Calu3 (cell line): Measurements from ENCODE around the gene KAZN. TPM values are rescaled to one million over a fixed set of nuclear protein-coding genes. Genes with fewer than 3 reads are reported as not detected.

Experiments
- BruUV-seq: library from RNA; stranded (reverse); fragments of 400-500 nt; replicated peaks from 2 replicates; lab custom pipeline; 2021; lab: Mats Ljungman, UMichigan
- CTCF ChIA-PET: fragments of 300-600 bp; sonication (Branson Sonifier 250); formaldehyde crosslinking; loops from one replicate; lab custom pipeline; 2022; ENCODE audit warnings: antibody characterized with exemption; lab: Charles Lee
- DNase-seq: peaks from one replicate; pipeline ENCODE4 v3.0.0; 2022
- H3K27ac Mint-ChIP-seq: one replicate; pipeline ENCODE4 v1.8.0; 2022; ENCODE audit warnings: mixed read lengths; ENCODE audit not compliant: unreplicated experiment
- H3K27me3 Mint-ChIP-seq: one replicate; pipeline ENCODE4 v1.8.0; 2022; ENCODE audit warnings: mixed read lengths; ENCODE audit not compliant: unreplicated experiment
- H3K36me3 Mint-ChIP-seq: one replicate; pipeline ENCODE4 v1.8.0; 2022; ENCODE audit warnings: mild to moderate bottlenecking, moderate library complexity, mixed read lengths; ENCODE audit not compliant: insufficient read depth, unreplicated experiment
- H3K4me1 Mint-ChIP-seq: one replicate; pipeline ENCODE4 v1.8.0; 2022; ENCODE audit warnings: mild to moderate bottlenecking, low read depth, mixed read lengths; ENCODE audit not compliant: unreplicated experiment
- H3K4me3 Mint-ChIP-seq: one replicate; pipeline ENCODE4 v1.8.0; 2022; ENCODE audit warnings: mild to moderate bottlenecking, low read depth, moderate library complexity, mixed read lengths; ENCODE audit not compliant: unreplicated experiment
- H3K9me3 Mint-ChIP-seq: one replicate; pipeline ENCODE4 v1.8.0; 2022; ENCODE audit warnings: low read depth, mixed read lengths; ENCODE audit not compliant: unreplicated experiment
- intact Hi-C: fragments of 100-400 bp; cut with micrococcal nuclease; formaldehyde crosslinking; loops from one replicate; pipeline ENCODE4 v1.10.0; 2022; ENCODE audit not compliant: unreplicated experiment
- total RNA-seq: library from RNA; stranded (reverse); gene quantifications from 2 replicates; pipeline ENCODE4 v1.2.3, GENCODE V29; 2022
- TF ChIP-seq, protein P1 (sequence below): fragments of 200-600 bp; IDR thresholded peaks from one replicate; pipeline ENCODE4 v1.8.0; 2022; ENCODE audit warnings: antibody characterized with exemption; ENCODE audit not compliant: unreplicated experiment

KAZN gene
- total RNA-seq, 1 experiment from 2014 or later = 3.6 TPM

DNA sequence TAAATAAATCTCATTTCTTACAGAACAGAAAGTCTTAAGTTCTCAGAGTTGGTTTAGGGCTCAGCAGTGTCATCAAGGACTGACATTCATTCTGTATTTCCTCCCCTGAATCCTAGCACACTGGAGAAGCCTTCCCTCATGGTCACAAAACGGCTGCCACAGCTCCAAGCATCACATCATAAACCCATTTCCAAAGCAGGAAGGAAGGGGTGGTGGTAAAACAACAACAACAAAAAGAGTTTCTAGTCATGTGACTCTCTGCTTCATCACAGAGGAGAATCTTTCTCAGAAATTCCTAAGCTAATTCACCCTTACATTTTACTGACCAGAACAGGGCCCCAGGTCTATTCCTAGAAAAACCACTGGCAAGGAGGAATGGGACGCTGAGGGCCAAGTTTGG is 210.3 kb downstream of the KAZN start:
- H3K36me3 Mint-ChIP-seq = no peaks in the 10 kb centered on the region
- no peak overlapping the region for H3K27ac Mint-ChIP-seq
- no peaks in the 10 kb centered on the region for H3K9me3 Mint-ChIP-seq
- intact Hi-C loops = no loop called here
- no peaks in the 10 kb centered on the region for H3K4me1 Mint-ChIP-seq
- TF ChIP-seq, protein P1, sequence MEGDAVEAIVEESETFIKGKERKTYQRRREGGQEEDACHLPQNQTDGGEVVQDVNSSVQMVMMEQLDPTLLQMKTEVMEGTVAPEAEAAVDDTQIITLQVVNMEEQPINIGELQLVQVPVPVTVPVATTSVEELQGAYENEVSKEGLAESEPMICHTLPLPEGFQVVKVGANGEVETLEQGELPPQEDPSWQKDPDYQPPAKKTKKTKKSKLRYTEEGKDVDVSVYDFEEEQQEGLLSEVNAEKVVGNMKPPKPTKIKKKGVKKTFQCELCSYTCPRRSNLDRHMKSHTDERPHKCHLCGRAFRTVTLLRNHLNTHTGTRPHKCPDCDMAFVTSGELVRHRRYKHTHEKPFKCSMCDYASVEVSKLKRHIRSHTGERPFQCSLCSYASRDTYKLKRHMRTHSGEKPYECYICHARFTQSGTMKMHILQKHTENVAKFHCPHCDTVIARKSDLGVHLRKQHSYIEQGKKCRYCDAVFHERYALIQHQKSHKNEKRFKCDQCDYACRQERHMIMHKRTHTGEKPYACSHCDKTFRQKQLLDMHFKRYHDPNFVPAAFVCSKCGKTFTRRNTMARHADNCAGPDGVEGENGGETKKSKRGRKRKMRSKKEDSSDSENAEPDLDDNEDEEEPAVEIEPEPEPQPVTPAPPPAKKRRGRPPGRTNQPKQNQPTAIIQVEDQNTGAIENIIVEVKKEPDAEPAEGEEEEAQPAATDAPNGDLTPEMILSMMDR = no peak
- no peak overlapping the region for H3K4me3 Mint-ChIP-seq
- no TSS peak for BruUV-seq
- DNase-seq = no peak
- CTCF ChIA-PET = no interaction called here
- no peaks in the 10 kb centered on the region for H3K27me3 Mint-ChIP-seq

DNA sequence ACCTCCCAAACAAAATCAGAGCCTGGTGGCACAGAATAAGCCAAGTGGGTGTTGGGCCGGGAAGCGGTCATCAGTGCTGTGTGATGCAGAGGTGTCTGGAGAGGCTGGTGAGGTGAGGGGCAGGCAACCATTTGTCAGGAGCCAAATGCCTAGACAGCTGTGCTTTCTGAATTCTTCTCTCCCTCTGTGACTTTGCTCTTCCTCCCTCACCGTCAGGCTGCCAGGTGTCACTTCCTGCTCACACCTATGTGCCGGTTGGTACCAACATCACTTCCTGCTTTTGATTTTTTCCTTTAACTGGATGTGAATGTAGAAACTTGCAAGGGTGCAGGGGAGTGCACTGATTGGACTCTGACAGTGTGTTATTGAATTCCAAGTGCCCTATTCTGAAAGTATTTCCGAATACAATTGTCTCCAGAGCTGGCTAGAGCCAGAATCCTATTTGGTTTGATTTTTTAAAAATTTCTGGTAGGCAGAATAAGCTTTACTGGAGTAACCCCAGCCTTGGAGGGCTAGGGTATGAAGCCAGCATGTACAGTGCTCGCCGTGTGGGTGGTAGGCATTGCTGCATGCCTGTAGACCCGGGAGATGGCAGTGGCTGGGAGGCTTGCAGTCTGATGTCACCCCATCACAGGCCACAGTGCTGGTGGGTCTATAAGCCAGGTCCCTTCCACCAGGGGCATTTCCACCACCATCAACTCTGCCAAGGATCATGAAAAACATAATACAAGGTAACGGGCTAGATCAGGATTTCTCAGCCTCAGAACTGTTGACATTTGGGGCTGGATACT is 210.9 kb downstream of the KAZN start:
- BruUV-seq = no TSS peak
- Mint-ChIP-seq H3K36me3 (no peaks in the 10 kb centered on the region), H3K9me3 (no peaks in the 10 kb centered on the region), H3K4me3 (no peak overlapping the region), H3K27ac (no peak overlapping the region), H3K27me3 (no peaks in the 10 kb centered on the region), H3K4me1 (no peaks in the 10 kb centered on the region)
- TF ChIP-seq, protein P1 = no peak
- intact Hi-C loops = no loop called here
- CTCF ChIA-PET = no interaction called here
- no peak for DNase-seq

DNA sequence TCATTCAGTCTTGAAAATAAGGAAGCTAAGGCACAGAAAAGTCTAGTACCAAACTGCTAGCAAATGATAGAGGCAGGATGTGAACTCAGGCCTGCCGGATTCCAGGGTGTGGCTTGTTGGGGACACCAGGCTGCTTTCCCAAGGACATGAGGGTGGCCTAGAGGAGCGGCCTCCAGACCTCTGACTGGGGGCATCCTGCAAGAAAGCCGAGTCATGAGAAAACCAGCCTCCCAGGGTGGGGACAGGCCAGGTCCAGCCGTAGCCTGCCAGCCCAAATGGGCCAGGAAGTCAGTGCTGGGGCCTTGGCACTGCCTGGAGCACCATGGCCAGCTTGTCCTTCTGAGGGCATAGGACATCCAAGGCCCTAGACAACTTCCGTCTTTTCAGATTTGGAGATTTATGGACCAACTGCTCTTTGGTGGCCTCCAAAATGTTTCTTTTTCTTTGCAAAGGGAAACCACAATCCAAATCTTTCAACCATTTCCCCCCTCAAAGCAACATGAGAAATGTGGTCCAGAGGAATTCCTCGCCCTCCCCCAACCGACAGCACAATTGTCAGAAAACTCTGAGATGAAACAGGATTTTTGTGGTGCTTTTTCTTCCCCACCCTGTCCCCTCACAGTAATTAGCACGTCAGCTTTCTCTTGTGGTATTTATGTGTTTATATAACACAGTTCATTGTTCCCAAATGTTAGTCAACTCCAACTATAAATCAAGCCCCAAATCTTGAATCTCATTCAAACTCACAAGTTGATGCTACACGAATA is 212.3 kb downstream of the KAZN start:
- no TSS peak for BruUV-seq
- Mint-ChIP-seq H3K9me3 (no peaks in the 10 kb centered on the region), H3K27me3 (no peaks in the 10 kb centered on the region), H3K4me1 (no peaks in the 10 kb centered on the region), H3K27ac (no peak overlapping the region), H3K36me3 (no peaks in the 10 kb centered on the region), H3K4me3 (no peak overlapping the region)
- CTCF ChIA-PET = no interaction called here
- DNase-seq = no peak
- intact Hi-C loops = no loop called here
- TF ChIP-seq, protein P1 = no peak

DNA sequence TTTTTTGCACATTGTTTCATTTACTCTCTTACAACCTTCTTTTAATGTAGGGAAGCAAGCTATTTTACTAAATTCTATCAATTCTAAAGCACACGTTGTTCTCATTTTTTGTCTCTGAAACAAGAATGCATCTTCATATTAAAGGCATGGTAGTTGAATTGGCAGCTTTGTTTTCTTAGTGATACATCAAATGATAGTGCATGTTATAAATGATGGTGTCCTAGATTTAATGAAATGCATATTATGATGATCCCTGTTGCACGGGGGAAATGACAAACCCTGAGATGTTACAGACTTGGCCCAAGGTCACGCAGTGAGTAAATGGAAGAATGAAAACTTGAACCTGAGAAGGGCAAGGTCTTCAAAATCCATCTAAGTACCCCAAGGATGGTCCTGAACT is 213.1 kb downstream of the KAZN start:
- H3K27me3 Mint-ChIP-seq = no peaks in the 10 kb centered on the region
- DNase-seq = no peak
- BruUV-seq = no TSS peak
- H3K27ac Mint-ChIP-seq = no peak overlapping the region
- TF ChIP-seq, protein P1 = no peak
- H3K36me3 Mint-ChIP-seq = no peaks in the 10 kb centered on the region
- H3K9me3 Mint-ChIP-seq = no peaks in the 10 kb centered on the region
- H3K4me3 Mint-ChIP-seq = no peak overlapping the region
- intact Hi-C loops = no loop called here
- CTCF ChIA-PET = no interaction called here
- H3K4me1 Mint-ChIP-seq = no peaks in the 10 kb centered on the region
